ENCODE measurements around the gene MAST4. TPM values are rescaled to one million over a fixed set of nuclear protein-coding genes. Genes with fewer than 3 reads are reported as not detected.

The MAST4 gene
- total RNA-seq, 1 donor from 2014 or later, result 19.0 TPM

GRCh38 chr5:67085616-67086015 is 489.4 kb downstream of the MAST4 start:
- peaks cover 12% of the 10 kb centered on the region for H3K4me1 Mint-ChIP-seq (ENCODE audit: low read depth)
- intact Hi-C loops (cut with micrococcal nuclease), result no loop called here
- peaks cover 7% of the 10 kb centered on the region for H3K36me3 Mint-ChIP-seq (ENCODE audit: low read depth)
- DNase-seq (ENCODE audit: low spot score), result no peak
- no peaks in the 10 kb centered on the region for H3K27me3 Mint-ChIP-seq (ENCODE audit: insufficient read depth)
- no peak overlapping the region for H3K4me3 Mint-ChIP-seq
- H3K9me3 Mint-ChIP-seq, result no peaks in the 10 kb centered on the region
- H3K27ac Mint-ChIP-seq, result no peak overlapping the region

- intact Hi-C loops (cut with micrococcal nuclease), result no loop called here
- H3K27ac Mint-ChIP-seq, result no peak overlapping the region
- no peak overlapping the region for H3K4me3 Mint-ChIP-seq
- H3K36me3 Mint-ChIP-seq (ENCODE audit: low read depth), result peaks cover 13% of the 10 kb centered on the region
- H3K9me3 Mint-ChIP-seq, result no peaks in the 10 kb centered on the region
- peaks cover 18% of the 10 kb centered on the region for H3K4me1 Mint-ChIP-seq (ENCODE audit: low read depth)
- DNase-seq (ENCODE audit: low spot score), result no peak
- H3K27me3 Mint-ChIP-seq (ENCODE audit: insufficient read depth), result no peaks in the 10 kb centered on the region
These were observed 493.1 kb downstream of the MAST4 start for GRCh38 chr5:67089200-67089725.

- H3K4me3 Mint-ChIP-seq, result no peak overlapping the region
These were observed 493.8 kb downstream of the MAST4 start for GRCh38 chr5:67090040-67090439.

GRCh38 chr5:67090593-67090992 is 494.4 kb downstream of the MAST4 start:
- Mint-ChIP-seq H3K27ac (no peak overlapping the region), H3K4me3 (no peak overlapping the region), H3K4me1 (ENCODE audit: low read depth) (peaks cover 18% of the 10 kb centered on the region), H3K36me3 (ENCODE audit: low read depth) (peaks cover 17% of the 10 kb centered on the region), H3K27me3 (ENCODE audit: insufficient read depth) (no peaks in the 10 kb centered on the region), H3K9me3 (no peaks in the 10 kb centered on the region)
- no peak for DNase-seq (ENCODE audit: low spot score)
- intact Hi-C loops (cut with micrococcal nuclease), result no loop called here

More at GRCh38 chr5:67090040-67090439, 493.8 kb downstream of the MAST4 start:
- Mint-ChIP-seq H3K4me1 (ENCODE audit: low read depth) (peaks cover 18% of the 10 kb centered on the region), H3K9me3 (no peaks in the 10 kb centered on the region), H3K27me3 (ENCODE audit: insufficient read depth) (no peaks in the 10 kb centered on the region), H3K36me3 (ENCODE audit: low read depth) (peaks cover 15% of the 10 kb centered on the region), H3K27ac (no peak overlapping the region)
- intact Hi-C loops (cut with micrococcal nuclease), result no loop called here
- no peak for DNase-seq (ENCODE audit: low spot score)

GRCh38 chr5:67092535-67092934 is 496.3 kb downstream of the MAST4 start:
- Mint-ChIP-seq H3K4me1 (ENCODE audit: low read depth) (peaks cover 12% of the 10 kb centered on the region), H3K27ac (no peak overlapping the region), H3K4me3 (no peak overlapping the region), H3K27me3 (ENCODE audit: insufficient read depth) (no peaks in the 10 kb centered on the region), H3K36me3 (ENCODE audit: low read depth) (peaks cover 23% of the 10 kb centered on the region), H3K9me3 (no peaks in the 10 kb centered on the region)
- no peak for DNase-seq (ENCODE audit: low spot score)
- intact Hi-C loops (cut with micrococcal nuclease), result no loop called here

GRCh38 chr5:67093279-67093678 is 497.1 kb downstream of the MAST4 start:
- peaks cover 12% of the 10 kb centered on the region for H3K4me1 Mint-ChIP-seq (ENCODE audit: low read depth)
- peaks cover 23% of the 10 kb centered on the region for H3K36me3 Mint-ChIP-seq (ENCODE audit: low read depth)
- H3K4me3 Mint-ChIP-seq, result no peak overlapping the region
- H3K27me3 Mint-ChIP-seq (ENCODE audit: insufficient read depth), result no peaks in the 10 kb centered on the region
- no peaks in the 10 kb centered on the region for H3K9me3 Mint-ChIP-seq
- intact Hi-C loops (cut with micrococcal nuclease), result no loop called here
- H3K27ac Mint-ChIP-seq, result no peak overlapping the region
- DNase-seq (ENCODE audit: low spot score), result no peak

- Mint-ChIP-seq H3K36me3 (ENCODE audit: low read depth) (peaks cover 25% of the 10 kb centered on the region), H3K27me3 (ENCODE audit: insufficient read depth) (no peaks in the 10 kb centered on the region), H3K9me3 (no peaks in the 10 kb centered on the region), H3K4me3 (no peak overlapping the region), H3K4me1 (ENCODE audit: low read depth) (peaks cover 14% of the 10 kb centered on the region), H3K27ac (no peak overlapping the region)
- no peak for DNase-seq (ENCODE audit: low spot score)
- intact Hi-C loops (cut with micrococcal nuclease), result loop anchor here (5.0 kb wide), 1 partner anchor 107 kb away; no protein-coding TSS in a partner anchor
These were observed 498.5 kb downstream of the MAST4 start for GRCh38 chr5:67094476-67095300.

- intact Hi-C loops (cut with micrococcal nuclease), result loop anchor here (5.0 kb wide), 1 partner anchor 108 kb away; no protein-coding TSS in a partner anchor
- Mint-ChIP-seq H3K9me3 (no peaks in the 10 kb centered on the region), H3K4me3 (no peak overlapping the region), H3K27ac (no peak overlapping the region), H3K36me3 (ENCODE audit: low read depth) (peaks cover 31% of the 10 kb centered on the region), H3K4me1 (ENCODE audit: low read depth) (peaks cover 22% of the 10 kb centered on the region), H3K27me3 (ENCODE audit: insufficient read depth) (no peaks in the 10 kb centered on the region)
- no peak for DNase-seq (ENCODE audit: low spot score)
These were observed 499.4 kb downstream of the MAST4 start for GRCh38 chr5:67095346-67096171.

- Mint-ChIP-seq H3K4me3 (no peak overlapping the region), H3K27ac (no peak overlapping the region), H3K27me3 (ENCODE audit: insufficient read depth) (no peaks in the 10 kb centered on the region), H3K4me1 (ENCODE audit: low read depth) (peaks cover 10% of the 10 kb centered on the region), H3K9me3 (no peaks in the 10 kb centered on the region), H3K36me3 (ENCODE audit: low read depth) (peaks cover 32% of the 10 kb centered on the region)
- no peak for DNase-seq (ENCODE audit: low spot score)
- intact Hi-C loops (cut with micrococcal nuclease), result loop anchor here (5.0 kb wide), 1 partner anchor 111 kb away; no protein-coding TSS in a partner anchor
These were observed 502.5 kb downstream of the MAST4 start for GRCh38 chr5:67098656-67099055.

GRCh38 chr5:67100301-67100700 is 504.1 kb downstream of the MAST4 start:
- Mint-ChIP-seq H3K27ac (no peak overlapping the region), H3K4me1 (ENCODE audit: low read depth) (peaks cover 10% of the 10 kb centered on the region), H3K36me3 (ENCODE audit: low read depth) (peaks cover 35% of the 10 kb centered on the region), H3K9me3 (no peaks in the 10 kb centered on the region), H3K4me3 (no peak overlapping the region), H3K27me3 (ENCODE audit: insufficient read depth) (no peaks in the 10 kb centered on the region)
- intact Hi-C loops (cut with micrococcal nuclease), result no loop called here
- no peak for DNase-seq (ENCODE audit: low spot score)

GRCh38 chr5:67102708-67103107 is 506.5 kb downstream of the MAST4 start:
- Mint-ChIP-seq H3K9me3 (no peaks in the 10 kb centered on the region), H3K4me3 (no peak overlapping the region), H3K36me3 (ENCODE audit: low read depth) (peaks cover 39% of the 10 kb centered on the region), H3K27ac (no peak overlapping the region), H3K4me1 (ENCODE audit: low read depth) (peaks cover 10% of the 10 kb centered on the region), H3K27me3 (ENCODE audit: insufficient read depth) (no peaks in the 10 kb centered on the region)
- intact Hi-C loops (cut with micrococcal nuclease), result no loop called here
- no peak for DNase-seq (ENCODE audit: low spot score)

GRCh38 chr5:67104859-67105258 is 508.7 kb downstream of the MAST4 start:
- peaks cover 39% of the 10 kb centered on the region for H3K36me3 Mint-ChIP-seq (ENCODE audit: low read depth)

GRCh38 chr5:67105270-67105669 is 509.1 kb downstream of the MAST4 start:
- DNase-seq (ENCODE audit: low spot score), result no peak
- H3K36me3 Mint-ChIP-seq (ENCODE audit: low read depth), result peaks cover 39% of the 10 kb centered on the region
- intact Hi-C loops (cut with micrococcal nuclease), result no loop called here
- no peak overlapping the region for H3K4me3 Mint-ChIP-seq
- H3K9me3 Mint-ChIP-seq, result no peaks in the 10 kb centered on the region
- H3K27ac Mint-ChIP-seq, result no peak overlapping the region
- no peaks in the 10 kb centered on the region for H3K27me3 Mint-ChIP-seq (ENCODE audit: insufficient read depth)
- H3K4me1 Mint-ChIP-seq (ENCODE audit: low read depth), result peaks cover 2% of the 10 kb centered on the region

More at GRCh38 chr5:67104859-67105258, 508.7 kb downstream of the MAST4 start:
- Mint-ChIP-seq H3K27me3 (ENCODE audit: insufficient read depth) (no peaks in the 10 kb centered on the region), H3K4me3 (no peak overlapping the region), H3K9me3 (no peaks in the 10 kb centered on the region), H3K4me1 (ENCODE audit: low read depth) (peaks cover 6% of the 10 kb centered on the region), H3K27ac (no peak overlapping the region)
- intact Hi-C loops (cut with micrococcal nuclease), result no loop called here
- no peak for DNase-seq (ENCODE audit: low spot score)
